Stimulated activated CD8-positive, alpha-beta memory T cell treated with anti-CD3 and anti-CD28 coated beads, Interleukin-4, amount 100 ng/mL, for 48 hours (primary cell): Measurements from ENCODE around the gene UBE2M.
"Not testable (repeated sequence)": the region's sequence is repeated elsewhere in the genome, so short reads cannot be mapped to it uniquely, and the experiment has no call there.

Source experiments
- DNase-seq: peaks from one replicate; pipeline ENCODE4 v3.0.0-alpha.2; 2020

Gene UBE2M

DNA sequence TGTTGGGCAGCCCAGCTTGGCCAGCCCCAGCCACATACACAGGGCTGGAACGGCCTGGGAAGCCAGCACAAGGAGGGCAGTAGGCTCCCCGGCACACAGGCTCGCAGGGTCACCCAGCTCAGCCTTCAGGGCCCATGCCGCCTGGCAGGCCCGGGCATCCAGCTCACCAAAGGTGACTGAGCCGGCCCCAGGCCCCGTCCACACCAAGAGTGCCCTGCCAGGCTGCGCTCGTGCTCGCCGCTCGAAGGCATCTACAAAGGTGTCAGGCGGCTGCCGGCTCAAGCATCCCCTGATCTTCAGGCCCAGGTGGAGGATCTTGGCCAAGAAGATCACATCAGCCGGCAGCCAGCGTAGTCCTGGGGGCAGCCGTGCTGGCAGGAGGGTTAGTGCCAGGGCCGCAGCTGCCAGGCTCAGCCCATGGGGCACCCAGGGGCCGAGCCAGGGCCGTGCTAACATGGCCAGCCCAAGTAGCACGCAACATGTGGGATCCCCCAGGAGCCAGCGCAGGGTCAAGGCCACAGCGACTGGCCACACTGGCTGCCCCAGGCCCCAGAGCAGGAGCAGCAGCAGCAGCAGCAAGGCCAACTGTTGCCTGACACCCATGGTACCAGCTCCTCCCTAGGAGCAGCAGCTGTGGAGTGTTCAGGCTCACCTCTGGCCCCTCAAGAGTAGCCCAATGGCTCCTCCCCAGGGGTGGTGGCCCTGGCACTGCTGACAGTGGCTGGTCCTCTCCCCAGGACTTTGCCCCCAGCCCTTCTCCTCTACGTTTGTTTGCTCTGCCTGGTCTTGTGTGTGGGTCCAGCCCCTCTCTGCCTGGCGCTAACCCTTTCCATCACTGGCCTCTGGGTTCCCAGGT, 46.8 kb downstream of the UBE2M start, which contains the start of gene SLC27A5:
Gene SLC27A5 (minus strand): TSS at position 640 of the 856 bp plus-strand sequence. CDS start 37 bp downstream, at position 603.
- DNase-seq, result no peak

GRCh38 chr19:58510084-58510862, 48.1 kb downstream of the UBE2M start:
- no peak for DNase-seq

GRCh38 chr19:58509731-58510083, 48.7 kb downstream of the UBE2M start:
- DNase-seq, result no peak

DNA sequence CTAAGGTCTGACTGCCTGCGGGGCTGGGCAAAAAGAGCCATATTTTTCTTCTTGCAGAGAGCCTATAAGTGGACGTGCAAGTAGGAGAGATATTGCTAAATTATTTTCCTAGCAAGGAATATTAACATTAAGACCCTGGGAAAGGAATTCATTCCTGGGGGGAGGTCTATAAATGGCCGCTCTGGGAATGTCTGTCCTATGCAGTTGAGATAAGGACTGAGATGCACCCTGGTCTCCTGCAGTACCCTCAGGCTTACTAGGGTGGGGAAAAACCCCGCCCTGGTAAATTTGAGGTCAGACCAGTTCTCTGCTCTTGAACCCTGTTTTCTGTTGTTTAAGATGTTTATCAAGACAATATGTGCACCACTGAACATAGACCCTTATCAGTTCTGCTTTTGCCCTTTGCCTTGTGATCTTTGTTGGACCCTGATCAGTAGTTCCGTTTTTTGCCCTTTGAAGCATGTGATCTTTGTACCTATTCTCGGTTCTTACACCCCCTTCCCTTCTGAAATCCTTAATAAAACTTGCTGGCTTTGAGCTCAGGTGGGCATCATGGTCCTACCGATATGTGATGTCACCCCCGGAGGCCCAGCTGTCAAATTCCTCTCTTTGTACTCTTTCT, 50.7 kb downstream of the UBE2M start:
- DNase-seq, result not testable (repeated sequence)
